Measurements from ENCODE around the gene CLIC3.

The CLIC3 gene

GRCh38 chr9:137027369-137028262 is 31.2 kb upstream of the CLIC3 start, which contains the start of gene ABCA2:
TSS of gene ABCA2 (minus strand) at chr9:137028237. CDS start at chr9:137028140, 97 bp downstream.
- no peak for DNase-seq (ENCODE audit: low read depth, low spot score)
- H3K4me3 ChIP-seq: peak within 1 kb of the TSS; percentile 85
- H3K9ac ChIP-seq (ENCODE audit: insufficient read length): peak within 1 kb of the TSS; percentile 67
- TF ChIP-seq FOXP2 (optimal IDR thresholded peaks at IDR 0.05; ENCODE audit: control extremely low read depth, extremely low read length, insufficient read depth) (no peak), POLR2AphosphoS5 (IDR thresholded peaks at IDR 0.05; ENCODE audit: borderline replicate concordance, low read depth, low read length) (no peak), EZH2 (IDR thresholded peaks at IDR 0.05) (no peak)
- no peaks in the 10 kb centered on the region for H3K9me3 ChIP-seq (ENCODE audit: low read depth, low read length)
- no peak within 1 kb of the TSS for H3K27ac ChIP-seq
- H3K36me3 ChIP-seq (ENCODE audit: insufficient read depth, low read length): no peaks in the 10 kb centered on the region

DNA sequence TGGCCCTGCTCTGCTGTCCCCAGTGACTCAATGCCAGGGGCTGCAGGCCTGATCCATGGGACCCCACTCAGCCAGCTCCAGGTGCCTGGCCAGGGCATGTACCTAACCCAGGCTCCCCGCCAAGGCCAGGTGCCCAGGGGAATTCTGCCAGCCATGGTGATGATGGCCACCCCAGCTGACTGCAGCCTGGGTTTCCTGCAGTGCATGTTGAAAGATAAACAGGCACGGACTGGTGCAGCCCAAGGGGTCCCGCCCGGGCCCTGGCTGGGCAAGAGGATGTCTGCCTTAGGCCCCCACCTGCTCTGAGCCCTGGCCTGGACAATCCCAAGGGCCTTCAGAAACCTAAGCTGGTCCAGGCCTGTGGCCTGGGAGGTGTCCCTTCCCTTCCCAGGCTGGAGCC is 30.5 kb upstream of the CLIC3 start:
- DNase-seq (ENCODE audit: low read depth, low spot score): no peak
- TF ChIP-seq EZH2 (IDR thresholded peaks at IDR 0.05) (no peak), POLR2AphosphoS5 (IDR thresholded peaks at IDR 0.05; ENCODE audit: borderline replicate concordance, low read depth, low read length) (no peak), FOXP2 (optimal IDR thresholded peaks at IDR 0.05; ENCODE audit: control extremely low read depth, extremely low read length, insufficient read depth) (no peak)
- no peaks in the 10 kb centered on the region for H3K36me3 ChIP-seq (ENCODE audit: insufficient read depth, low read length)
- peak overlapping the region; percentile 75 for H3K4me3 ChIP-seq
- no peak overlapping the region for H3K9ac ChIP-seq (ENCODE audit: insufficient read length)
- H3K9me3 ChIP-seq (ENCODE audit: low read depth, low read length): no peaks in the 10 kb centered on the region
- no peak overlapping the region for H3K27ac ChIP-seq

DNA sequence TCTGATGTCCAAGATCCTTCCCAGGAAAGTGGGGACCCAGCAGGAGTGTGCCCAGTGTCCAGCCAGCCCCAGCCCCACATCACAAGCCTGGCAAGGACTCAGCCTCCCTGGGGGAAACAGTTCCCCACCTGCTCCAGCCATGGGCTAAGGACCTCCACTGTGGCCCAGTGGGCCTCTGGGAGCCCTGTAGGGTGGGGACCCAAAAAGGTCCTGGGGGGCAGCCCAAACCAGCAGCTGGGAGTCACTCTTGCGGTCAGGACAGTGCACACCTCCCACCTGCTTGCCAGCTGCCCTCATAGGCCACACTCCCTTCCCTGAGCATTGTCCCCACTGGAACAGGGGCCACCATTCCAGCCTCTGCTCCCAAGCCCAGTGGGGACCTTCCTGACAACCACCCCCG is 30.0 kb upstream of the CLIC3 start:
- Histone ChIP-seq H3K9me3 (ENCODE audit: low read depth, low read length) (no peaks in the 10 kb centered on the region), H3K27ac (no peak overlapping the region), H3K4me3 (no peak overlapping the region), H3K36me3 (ENCODE audit: insufficient read depth, low read length) (no peaks in the 10 kb centered on the region), H3K9ac (ENCODE audit: insufficient read length) (no peak overlapping the region)
- DNase-seq (ENCODE audit: low read depth, low spot score): no peak
- TF ChIP-seq EZH2 (IDR thresholded peaks at IDR 0.05) (no peak), FOXP2 (optimal IDR thresholded peaks at IDR 0.05; ENCODE audit: control extremely low read depth, extremely low read length, insufficient read depth) (no peak), POLR2AphosphoS5 (IDR thresholded peaks at IDR 0.05; ENCODE audit: borderline replicate concordance, low read depth, low read length) (no peak)

GRCh38 chr9:137025517-137025966 is 29.2 kb upstream of the CLIC3 start:
- no peak overlapping the region for H3K4me3 ChIP-seq
- no peaks in the 10 kb centered on the region for H3K36me3 ChIP-seq (ENCODE audit: insufficient read depth, low read length)
- no peak overlapping the region for H3K9ac ChIP-seq (ENCODE audit: insufficient read length)
- no peak overlapping the region for H3K27ac ChIP-seq
- TF ChIP-seq POLR2AphosphoS5 (IDR thresholded peaks at IDR 0.05; ENCODE audit: borderline replicate concordance, low read depth, low read length) (no peak), FOXP2 (optimal IDR thresholded peaks at IDR 0.05; ENCODE audit: control extremely low read depth, extremely low read length, insufficient read depth) (no peak), EZH2 (IDR thresholded peaks at IDR 0.05) (no peak)
- H3K9me3 ChIP-seq (ENCODE audit: low read depth, low read length): no peaks in the 10 kb centered on the region
- no peak for DNase-seq (ENCODE audit: low read depth, low spot score)

DNA sequence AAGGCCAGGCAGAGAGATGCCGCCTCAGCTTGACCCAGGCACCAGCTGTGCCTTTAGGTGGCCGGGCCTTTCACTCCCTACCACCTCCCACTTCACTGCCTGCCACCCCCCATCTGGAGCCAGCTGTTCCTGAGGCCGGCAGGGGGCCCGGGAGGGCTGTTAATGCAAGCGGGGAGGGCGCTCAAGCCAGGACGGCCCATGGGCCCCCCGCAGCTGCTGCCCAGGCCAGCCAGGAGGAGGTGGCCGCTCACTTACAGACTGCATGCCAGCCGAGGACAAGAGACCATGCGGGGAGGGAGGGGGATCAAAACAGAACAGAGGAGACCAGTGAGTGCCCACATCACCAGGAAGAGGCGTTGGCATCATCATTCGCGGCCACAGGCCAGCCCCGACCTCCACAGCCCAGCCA is 27.2 kb upstream of the CLIC3 start:
- DNase-seq (ENCODE audit: low read depth, low spot score): no peak
- Histone ChIP-seq H3K4me3 (no peak overlapping the region), H3K27ac (no peak overlapping the region), H3K36me3 (ENCODE audit: insufficient read depth, low read length) (no peaks in the 10 kb centered on the region), H3K9ac (ENCODE audit: insufficient read length) (no peak overlapping the region), H3K9me3 (ENCODE audit: low read depth, low read length) (no peaks in the 10 kb centered on the region)
- TF ChIP-seq FOXP2 (optimal IDR thresholded peaks at IDR 0.05; ENCODE audit: control extremely low read depth, extremely low read length, insufficient read depth): no peak
- no peak for TF ChIP-seq POLR2AphosphoS5 (IDR thresholded peaks at IDR 0.05; ENCODE audit: borderline replicate concordance, low read depth, low read length)
- no peak for TF ChIP-seq EZH2 (IDR thresholded peaks at IDR 0.05)

DNA sequence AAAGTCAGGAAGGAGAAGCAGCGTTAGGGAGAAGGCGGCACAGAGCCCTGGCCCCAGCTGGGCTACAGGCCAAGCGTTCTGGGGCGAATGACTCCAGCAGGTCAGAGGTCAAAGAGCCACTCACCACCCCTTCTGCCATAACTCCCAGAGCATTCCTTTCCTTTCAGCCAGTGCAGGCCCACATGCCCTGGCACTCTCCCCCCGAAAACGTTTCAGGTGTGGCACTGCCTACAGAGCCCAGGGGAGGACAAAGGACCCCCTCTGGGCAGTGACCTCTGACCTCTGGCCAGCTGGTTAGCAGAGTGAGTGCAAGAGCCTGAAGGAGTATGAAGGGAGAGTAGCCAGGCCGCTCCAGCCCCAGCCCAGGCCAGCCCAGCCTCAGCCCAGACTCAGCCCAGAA is 26.8 kb upstream of the CLIC3 start:
- no peak overlapping the region for H3K27ac ChIP-seq
- DNase-seq (ENCODE audit: low read depth, low spot score): no peak
- no peaks in the 10 kb centered on the region for H3K9me3 ChIP-seq (ENCODE audit: low read depth, low read length)
- TF ChIP-seq EZH2 (IDR thresholded peaks at IDR 0.05): no peak
- TF ChIP-seq POLR2AphosphoS5 (IDR thresholded peaks at IDR 0.05; ENCODE audit: borderline replicate concordance, low read depth, low read length): no peak
- TF ChIP-seq FOXP2 (optimal IDR thresholded peaks at IDR 0.05; ENCODE audit: control extremely low read depth, extremely low read length, insufficient read depth): no peak
- H3K9ac ChIP-seq (ENCODE audit: insufficient read length): no peak overlapping the region
- no peak overlapping the region for H3K4me3 ChIP-seq
- no peaks in the 10 kb centered on the region for H3K36me3 ChIP-seq (ENCODE audit: insufficient read depth, low read length)

DNA sequence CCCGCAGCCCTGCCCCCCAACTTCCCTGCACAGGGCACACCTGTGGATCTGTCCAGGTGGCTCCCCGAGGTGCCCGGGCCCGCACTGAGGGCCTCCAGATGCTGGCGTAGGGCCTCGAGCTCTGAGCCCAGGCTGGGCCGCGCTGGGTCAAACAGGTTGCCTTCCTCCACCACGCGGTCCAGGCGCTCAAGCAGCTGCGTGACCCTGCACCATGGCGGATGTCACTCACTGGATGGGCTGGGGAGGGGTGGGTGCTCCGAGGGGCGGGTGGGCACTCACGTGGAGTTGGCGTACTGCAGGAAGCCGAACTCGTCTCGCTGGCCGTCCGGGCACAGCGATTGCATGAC is 26.3 kb upstream of the CLIC3 start:
- no peaks in the 10 kb centered on the region for H3K36me3 ChIP-seq (ENCODE audit: insufficient read depth, low read length)
- no peak overlapping the region for H3K4me3 ChIP-seq
- no peaks in the 10 kb centered on the region for H3K9me3 ChIP-seq (ENCODE audit: low read depth, low read length)
- TF ChIP-seq POLR2AphosphoS5 (IDR thresholded peaks at IDR 0.05; ENCODE audit: borderline replicate concordance, low read depth, low read length): no peak
- no peak for TF ChIP-seq FOXP2 (optimal IDR thresholded peaks at IDR 0.05; ENCODE audit: control extremely low read depth, extremely low read length, insufficient read depth)
- no peak for TF ChIP-seq EZH2 (IDR thresholded peaks at IDR 0.05)
- H3K9ac ChIP-seq (ENCODE audit: insufficient read length): no peak overlapping the region
- no peak for DNase-seq (ENCODE audit: low read depth, low spot score)
- no peak overlapping the region for H3K27ac ChIP-seq

DNA sequence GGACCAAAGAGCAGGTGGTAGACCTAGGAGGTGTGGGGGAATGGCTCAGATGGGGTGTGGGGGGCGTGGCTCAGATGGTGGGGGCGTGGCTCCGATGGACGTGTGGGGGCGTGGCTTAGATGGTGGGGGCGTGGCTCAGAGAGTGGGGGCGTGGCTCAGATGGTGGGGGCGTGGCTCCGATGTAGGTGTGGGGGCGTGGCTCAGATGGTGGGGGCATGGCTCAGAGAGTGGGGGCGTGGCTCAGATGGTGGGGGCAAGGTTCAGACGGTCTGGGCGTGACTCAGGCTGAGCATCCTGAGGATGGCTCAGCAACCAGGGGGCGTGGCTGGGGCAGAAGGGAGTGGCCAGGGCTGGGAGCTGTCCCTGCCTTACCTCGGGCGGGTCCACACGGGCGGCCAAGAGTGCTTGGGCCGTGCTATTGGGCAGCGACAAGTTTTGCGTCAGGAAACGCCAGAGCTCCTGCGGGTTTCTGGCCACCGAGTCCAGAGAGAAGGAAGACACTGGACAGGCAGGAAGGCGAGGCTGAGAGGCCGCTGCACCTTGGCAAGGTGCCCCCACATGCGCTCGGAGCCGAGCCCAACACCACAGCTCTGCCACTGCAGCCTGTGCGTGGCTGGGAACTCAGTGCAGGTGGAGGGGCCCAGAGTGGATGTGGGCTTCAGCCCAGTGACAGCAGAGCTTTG is 25.8 kb upstream of the CLIC3 start:
- no peak for TF ChIP-seq FOXP2 (optimal IDR thresholded peaks at IDR 0.05; ENCODE audit: control extremely low read depth, extremely low read length, insufficient read depth)
- TF ChIP-seq POLR2AphosphoS5 (IDR thresholded peaks at IDR 0.05; ENCODE audit: borderline replicate concordance, low read depth, low read length): no peak
- no peak for TF ChIP-seq EZH2 (IDR thresholded peaks at IDR 0.05)
- H3K36me3 ChIP-seq (ENCODE audit: insufficient read depth, low read length): no peaks in the 10 kb centered on the region
- H3K9ac ChIP-seq (ENCODE audit: insufficient read length): no peak overlapping the region
- no peak for DNase-seq (ENCODE audit: low read depth, low spot score)
- no peaks in the 10 kb centered on the region for H3K9me3 ChIP-seq (ENCODE audit: low read depth, low read length)
- H3K27ac ChIP-seq: no peak overlapping the region
- no peak overlapping the region for H3K4me3 ChIP-seq

Measured in SK-N-MC (cell line).